Stimulated activated naive B cell treated with anti-CD40 and anti-IgM and Interleukin-4, amounts not matched to agents 10 μg/mL and 1 μg/mL and 100 μg/mL, for 72 hours (primary cell): Measurements from ENCODE around the gene MRI1.

ENCODE experiments used
- ATAC-seq, 2 donors: fragments of 150-1000 bp; cut with Tn5 transposase; replicated peaks; 2 replicates each; pipeline ENCODE4 v1.10.0; 2021; ENCODE audit warnings: moderate library complexity in 1 of 2
- DNase-seq: peaks from one replicate; pipeline ENCODE4 v3.0.0; 2021
- H3K27ac Mint-ChIP-seq: one replicate; pipeline ENCODE4 v1.8.0; 2022; ENCODE audit warnings: mild to moderate bottlenecking, mixed read lengths
- H3K27me3 Mint-ChIP-seq, 2 donors: one replicate each; pipeline ENCODE4 v1.8.0; 2022; ENCODE audit warnings: mixed read lengths in 2 of 2
- H3K36me3 Mint-ChIP-seq, 2 donors: one replicate each; pipeline ENCODE4 v1.8.0; 2022; ENCODE audit warnings: mixed read lengths in 2 of 2, mild to moderate bottlenecking in 1 of 2
- H3K4me1 Mint-ChIP-seq, 2 donors: one replicate each; pipeline ENCODE4 v1.8.0; 2022; ENCODE audit warnings: mixed read lengths in 2 of 2, mild to moderate bottlenecking in 1 of 2
- H3K4me3 Mint-ChIP-seq, 2 donors: one replicate each; pipeline ENCODE4 v1.8.0; 2022; ENCODE audit warnings: mild to moderate bottlenecking in 2 of 2, mixed read lengths in 2 of 2, moderate library complexity in 1 of 2
- H3K9me3 Mint-ChIP-seq, 2 donors: one replicate each; pipeline ENCODE4 v1.8.0; 2022; ENCODE audit warnings: mixed read lengths in 2 of 2, mild to moderate bottlenecking in 1 of 2

The MRI1 gene

GRCh38 chr19:13764101-13764807, at the start of gene MRI1:
TSS of gene MRI1 (plus strand) at chr19:13764522. CDS start at chr19:13764589, 67 bp downstream.
- no peaks in the 10 kb centered on the region for H3K27me3 Mint-ChIP-seq
- peak within 1 kb of the TSS; percentile 85 to 88 for H3K4me3 Mint-ChIP-seq
- ATAC-seq (peak; percentile 80 to 82), DNase-seq (peak; percentile 48)
- peaks cover 13 to 24% of the 10 kb centered on the region in 2 donors for H3K4me1 Mint-ChIP-seq
- peaks cover 20 to 27% of the 10 kb centered on the region in 2 donors for H3K36me3 Mint-ChIP-seq
- peak within 1 kb of the TSS; percentile 84 for H3K27ac Mint-ChIP-seq
- no peaks in the 10 kb centered on the region for H3K9me3 Mint-ChIP-seq

GRCh38 chr19:13717194-13717643, 47.1 kb upstream of the MRI1 start:
- no peak for DNase-seq
- Mint-ChIP-seq H3K27ac (no peak overlapping the region), H3K27me3 (peaks cover 29 to 31% of the 10 kb centered on the region in 2 donors), H3K4me3 (no peak overlapping the region), H3K4me1 (peaks cover 11% of the 10 kb centered on the region in 2 donors), H3K9me3 (peaks cover 3 to 7% of the 10 kb centered on the region in 2 donors), H3K36me3 (peaks cover 0 to 5% of the 10 kb centered on the region in 2 donors)
- ATAC-seq: peak in 1 of 2 donors; percentile 48

GRCh38 chr19:13718733-13719132, 45.6 kb upstream of the MRI1 start:
- Mint-ChIP-seq H3K4me3 (no peak overlapping the region), H3K36me3 (peaks cover 0 to 5% of the 10 kb centered on the region in 2 donors), H3K4me1 (peaks cover 11% of the 10 kb centered on the region in 2 donors), H3K9me3 (peaks cover 3 to 7% of the 10 kb centered on the region in 2 donors), H3K27me3 (peaks cover 24 to 26% of the 10 kb centered on the region in 2 donors), H3K27ac (no peak overlapping the region)
- DNase-seq: no peak
- no peak for ATAC-seq

- Mint-ChIP-seq H3K27me3 (peaks cover 12 to 20% of the 10 kb centered on the region in 2 donors), H3K36me3 (no peaks in the 10 kb centered on the region), H3K9me3 (no peaks in the 10 kb centered on the region), H3K27ac (no peak overlapping the region), H3K4me1 (peaks cover 9 to 11% of the 10 kb centered on the region in 2 donors), H3K4me3 (no peak overlapping the region)
- no peak for DNase-seq
- no peak for ATAC-seq
Measured at GRCh38 chr19:13722146-13722545, 42.2 kb upstream of the MRI1 start.

- no peak for DNase-seq
- H3K36me3 Mint-ChIP-seq: no peaks in the 10 kb centered on the region
- ATAC-seq: no peak
- no peaks in the 10 kb centered on the region for H3K9me3 Mint-ChIP-seq
- peaks cover 9 to 10% of the 10 kb centered on the region in 2 donors for H3K27me3 Mint-ChIP-seq
- peaks cover 0 to 1% of the 10 kb centered on the region in 2 donors for H3K4me1 Mint-ChIP-seq
- H3K4me3 Mint-ChIP-seq: no peak overlapping the region
- no peak overlapping the region for H3K27ac Mint-ChIP-seq
Measured at GRCh38 chr19:13723206-13723605, 41.1 kb upstream of the MRI1 start.

- Mint-ChIP-seq H3K4me3 (no peak overlapping the region), H3K4me1 (peaks cover 12 to 20% of the 10 kb centered on the region in 2 donors), H3K9me3 (no peaks in the 10 kb centered on the region), H3K27ac (peak overlapping the region; percentile 60), H3K27me3 (peaks cover 0 to 9% of the 10 kb centered on the region in 2 donors), H3K36me3 (no peaks in the 10 kb centered on the region)
- ATAC-seq (no peak), DNase-seq (no peak)
Measured at GRCh38 chr19:13726323-13726722, 38.0 kb upstream of the MRI1 start.

- Mint-ChIP-seq H3K36me3 (no peaks in the 10 kb centered on the region), H3K4me3 (no peak overlapping the region), H3K9me3 (no peaks in the 10 kb centered on the region), H3K27me3 (peaks cover 0 to 9% of the 10 kb centered on the region in 2 donors), H3K4me1 (peaks cover 13 to 22% of the 10 kb centered on the region in 2 donors), H3K27ac (no peak overlapping the region)
- no peak for DNase-seq
- ATAC-seq: no peak
Measured at GRCh38 chr19:13727798-13728197, 36.5 kb upstream of the MRI1 start.

GRCh38 chr19:13729859-13730258, 34.5 kb upstream of the MRI1 start:
- peaks cover 0 to 2% of the 10 kb centered on the region in 2 donors for H3K36me3 Mint-ChIP-seq
- no peaks in the 10 kb centered on the region for H3K9me3 Mint-ChIP-seq
- no peak for ATAC-seq
- peaks cover 13 to 22% of the 10 kb centered on the region in 2 donors for H3K4me1 Mint-ChIP-seq
- no peak for DNase-seq
- H3K27ac Mint-ChIP-seq: peak overlapping the region; percentile 99
- H3K27me3 Mint-ChIP-seq: peaks cover 0 to 1% of the 10 kb centered on the region in 2 donors
- H3K4me3 Mint-ChIP-seq: no peak overlapping the region

- DNase-seq: peak; percentile 89
- ATAC-seq: peak; percentile 99 to 100
- no peaks in the 10 kb centered on the region for H3K27me3 Mint-ChIP-seq
- H3K36me3 Mint-ChIP-seq: peaks cover 4 to 6% of the 10 kb centered on the region in 2 donors
- peak overlapping the region; percentile 99 for H3K27ac Mint-ChIP-seq
- no peaks in the 10 kb centered on the region for H3K9me3 Mint-ChIP-seq
- H3K4me1 Mint-ChIP-seq: peaks cover 13 to 22% of the 10 kb centered on the region in 2 donors
- H3K4me3 Mint-ChIP-seq: peak overlapping the region; percentile 87 to 92
Measured at GRCh38 chr19:13731147-13731964, 33.0 kb upstream of the MRI1 start.

- no peak for ATAC-seq
- H3K27ac Mint-ChIP-seq: peak overlapping the region; percentile 75
- H3K9me3 Mint-ChIP-seq: no peaks in the 10 kb centered on the region
- peak overlapping the region; percentile 87 to 92 for H3K4me3 Mint-ChIP-seq
- H3K36me3 Mint-ChIP-seq: peaks cover 4 to 6% of the 10 kb centered on the region in 2 donors
- no peak for DNase-seq
- H3K27me3 Mint-ChIP-seq: no peaks in the 10 kb centered on the region
- peaks cover 13 to 22% of the 10 kb centered on the region in 2 donors for H3K4me1 Mint-ChIP-seq
Measured at GRCh38 chr19:13732337-13732736, 32.0 kb upstream of the MRI1 start.

GRCh38 chr19:13734751-13735150, 29.6 kb upstream of the MRI1 start:
- ATAC-seq (no peak), DNase-seq (no peak)
- no peaks in the 10 kb centered on the region for H3K27me3 Mint-ChIP-seq
- H3K4me3 Mint-ChIP-seq: no peak overlapping the region
- H3K9me3 Mint-ChIP-seq: no peaks in the 10 kb centered on the region
- peaks cover 10% of the 10 kb centered on the region in 2 donors for H3K36me3 Mint-ChIP-seq
- no peak overlapping the region for H3K27ac Mint-ChIP-seq
- peaks cover 10 to 18% of the 10 kb centered on the region in 2 donors for H3K4me1 Mint-ChIP-seq

GRCh38 chr19:13738073-13738472, 26.2 kb upstream of the MRI1 start:
- no peak overlapping the region for H3K27ac Mint-ChIP-seq
- no peak overlapping the region for H3K4me3 Mint-ChIP-seq
- no peak for ATAC-seq
- H3K4me1 Mint-ChIP-seq: no peaks in the 10 kb centered on the region
- H3K27me3 Mint-ChIP-seq: no peaks in the 10 kb centered on the region
- peaks cover 12 to 15% of the 10 kb centered on the region in 2 donors for H3K36me3 Mint-ChIP-seq
- no peaks in the 10 kb centered on the region for H3K9me3 Mint-ChIP-seq
- DNase-seq: no peak

GRCh38 chr19:13741893-13742292, 22.4 kb upstream of the MRI1 start:
- Mint-ChIP-seq H3K4me1 (peaks cover 0 to 3% of the 10 kb centered on the region in 2 donors), H3K27me3 (no peaks in the 10 kb centered on the region), H3K4me3 (no peak overlapping the region), H3K36me3 (peaks cover 5 to 11% of the 10 kb centered on the region in 2 donors), H3K27ac (no peak overlapping the region), H3K9me3 (peaks cover 0 to 3% of the 10 kb centered on the region in 2 donors)
- no peak for ATAC-seq
- no peak for DNase-seq

- H3K4me3 Mint-ChIP-seq: no peak overlapping the region
- H3K27ac Mint-ChIP-seq: no peak overlapping the region
- no peak for DNase-seq
- no peak for ATAC-seq
- H3K4me1 Mint-ChIP-seq: peaks cover 3 to 9% of the 10 kb centered on the region in 2 donors
- no peaks in the 10 kb centered on the region for H3K27me3 Mint-ChIP-seq
- H3K36me3 Mint-ChIP-seq: peaks cover 10 to 11% of the 10 kb centered on the region in 2 donors
- peaks cover 0 to 3% of the 10 kb centered on the region in 2 donors for H3K9me3 Mint-ChIP-seq
Measured at GRCh38 chr19:13742756-13743155, 21.6 kb upstream of the MRI1 start.
